ENCODE data around the gene AMOTL1. TPM values are rescaled to one million over a fixed set of nuclear protein-coding genes. Genes with fewer than 3 reads are reported as not detected.

The AMOTL1 gene
- total RNA-seq, 4 donors from 2014 or later = 21.8 to 46.7 (median 32.9) TPM

DNA sequence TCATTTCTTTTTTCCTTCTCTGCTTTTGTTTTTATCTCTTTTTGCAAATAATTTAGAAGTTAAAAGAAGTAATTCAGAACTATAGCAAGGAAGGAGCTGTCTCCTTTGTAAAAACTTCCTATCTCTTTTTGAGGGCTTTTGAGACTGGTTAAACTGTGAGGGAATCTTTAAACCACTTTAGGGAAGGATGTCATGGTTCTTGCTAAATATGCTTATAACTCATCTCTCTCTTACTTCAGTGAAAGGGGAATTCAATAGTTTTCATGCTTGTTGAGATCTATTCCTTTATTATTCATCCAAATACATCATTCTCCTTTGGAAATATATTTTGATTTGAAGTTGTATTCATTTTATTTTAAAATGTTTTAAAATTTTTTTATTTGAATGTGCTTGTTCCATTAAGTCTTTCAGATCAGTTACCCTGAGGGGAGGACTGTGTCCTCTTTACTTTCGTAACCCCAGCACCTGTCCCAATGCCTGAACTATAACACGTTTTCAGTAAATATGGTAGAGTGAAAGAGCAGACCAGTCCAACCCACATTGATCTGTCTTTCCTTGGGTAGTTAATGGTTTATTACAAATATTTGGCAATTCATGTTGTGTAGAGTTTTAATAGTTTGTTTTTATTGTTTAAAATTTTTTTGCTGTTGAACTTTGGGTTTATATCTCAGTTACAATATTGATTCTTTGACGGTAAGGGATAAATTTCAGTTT lies 27.5 kb downstream of the AMOTL1 start:
- TF ChIP-seq, protein P1, sequence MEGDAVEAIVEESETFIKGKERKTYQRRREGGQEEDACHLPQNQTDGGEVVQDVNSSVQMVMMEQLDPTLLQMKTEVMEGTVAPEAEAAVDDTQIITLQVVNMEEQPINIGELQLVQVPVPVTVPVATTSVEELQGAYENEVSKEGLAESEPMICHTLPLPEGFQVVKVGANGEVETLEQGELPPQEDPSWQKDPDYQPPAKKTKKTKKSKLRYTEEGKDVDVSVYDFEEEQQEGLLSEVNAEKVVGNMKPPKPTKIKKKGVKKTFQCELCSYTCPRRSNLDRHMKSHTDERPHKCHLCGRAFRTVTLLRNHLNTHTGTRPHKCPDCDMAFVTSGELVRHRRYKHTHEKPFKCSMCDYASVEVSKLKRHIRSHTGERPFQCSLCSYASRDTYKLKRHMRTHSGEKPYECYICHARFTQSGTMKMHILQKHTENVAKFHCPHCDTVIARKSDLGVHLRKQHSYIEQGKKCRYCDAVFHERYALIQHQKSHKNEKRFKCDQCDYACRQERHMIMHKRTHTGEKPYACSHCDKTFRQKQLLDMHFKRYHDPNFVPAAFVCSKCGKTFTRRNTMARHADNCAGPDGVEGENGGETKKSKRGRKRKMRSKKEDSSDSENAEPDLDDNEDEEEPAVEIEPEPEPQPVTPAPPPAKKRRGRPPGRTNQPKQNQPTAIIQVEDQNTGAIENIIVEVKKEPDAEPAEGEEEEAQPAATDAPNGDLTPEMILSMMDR (IDR thresholded peaks at IDR 0.05; ENCODE audit: low read depth) = no peak

DNA sequence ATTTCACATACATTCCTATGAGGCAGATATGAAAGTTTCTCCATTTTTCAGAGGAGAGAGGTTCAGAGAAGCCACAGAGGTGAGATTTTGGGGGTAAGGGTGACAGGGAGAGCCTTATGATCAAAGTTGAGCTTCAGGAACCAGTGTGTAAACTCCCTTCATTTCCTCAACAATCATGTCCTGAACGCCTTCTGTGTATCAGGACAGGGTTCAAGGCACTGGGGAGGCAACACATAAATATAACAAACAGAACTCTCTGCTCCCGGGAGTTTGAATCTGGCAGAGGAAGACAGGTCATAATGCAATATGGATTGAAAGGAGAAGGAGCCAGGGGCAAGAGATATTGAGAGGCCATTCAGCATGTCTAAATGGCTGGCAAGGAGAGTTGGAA lies 28.0 kb downstream of the AMOTL1 start:
- TF ChIP-seq, protein P1 (IDR thresholded peaks at IDR 0.05; ENCODE audit: low read depth) = no peak

DNA sequence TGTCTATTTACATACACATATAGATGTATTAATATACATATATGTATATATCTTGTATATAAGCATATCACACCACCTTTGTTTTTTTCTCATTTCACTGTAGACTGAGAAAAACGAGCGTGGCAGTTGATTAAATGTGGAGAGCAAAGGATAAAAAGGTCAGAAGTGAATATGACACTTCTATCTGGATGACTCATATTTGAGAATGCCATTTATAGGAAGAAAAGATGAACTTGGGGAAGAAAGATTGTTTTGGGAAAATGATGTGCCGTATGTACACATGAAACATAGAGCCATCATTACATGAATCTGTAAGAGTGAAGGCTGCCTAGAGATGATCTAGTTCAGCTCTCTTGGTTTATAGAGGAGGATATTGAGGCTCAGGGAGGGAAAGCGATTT lies 28.7 kb downstream of the AMOTL1 start:
- TF ChIP-seq, protein P1 (IDR thresholded peaks at IDR 0.05; ENCODE audit: low read depth) = no peak

DNA sequence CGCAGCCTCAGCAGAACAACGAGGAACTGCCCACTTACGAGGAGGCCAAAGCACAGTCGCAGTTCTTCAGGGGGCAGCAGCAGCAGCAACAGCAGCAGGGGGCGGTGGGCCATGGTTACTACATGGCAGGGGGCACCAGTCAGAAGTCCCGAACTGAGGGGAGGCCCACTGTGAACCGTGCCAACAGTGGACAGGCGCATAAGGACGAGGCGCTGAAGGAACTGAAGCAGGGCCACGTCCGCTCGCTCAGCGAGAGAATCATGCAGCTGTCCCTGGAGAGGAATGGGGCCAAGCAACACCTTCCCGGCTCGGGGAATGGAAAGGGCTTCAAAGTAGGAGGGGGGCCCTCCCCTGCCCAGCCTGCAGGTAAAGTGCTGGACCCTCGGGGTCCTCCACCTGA lies 31.6 kb downstream of the AMOTL1 start:
- TF ChIP-seq, protein P1 (IDR thresholded peaks at IDR 0.05; ENCODE audit: low read depth) = no peak

DNA sequence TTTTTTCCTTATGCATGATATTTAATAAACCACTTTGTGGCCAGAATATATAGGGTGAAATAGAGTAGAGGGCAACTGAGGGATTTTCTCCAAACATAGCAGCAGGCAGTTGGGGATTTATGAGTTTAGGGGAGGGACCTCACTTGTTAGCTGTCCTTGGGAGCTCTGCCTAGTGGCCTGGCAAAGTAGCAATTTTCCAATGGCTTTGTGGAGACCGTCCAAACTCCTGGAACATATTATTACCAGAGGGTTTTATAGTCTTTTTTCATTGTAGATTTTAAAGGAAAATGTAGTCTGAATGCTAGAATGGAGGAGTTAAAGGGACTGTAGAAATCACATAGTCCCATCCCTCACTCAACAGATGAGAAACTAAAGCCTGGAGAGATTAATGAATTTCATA lies 32.3 kb downstream of the AMOTL1 start:
- TF ChIP-seq, protein P1 (IDR thresholded peaks at IDR 0.05; ENCODE audit: low read depth) = no peak

DNA sequence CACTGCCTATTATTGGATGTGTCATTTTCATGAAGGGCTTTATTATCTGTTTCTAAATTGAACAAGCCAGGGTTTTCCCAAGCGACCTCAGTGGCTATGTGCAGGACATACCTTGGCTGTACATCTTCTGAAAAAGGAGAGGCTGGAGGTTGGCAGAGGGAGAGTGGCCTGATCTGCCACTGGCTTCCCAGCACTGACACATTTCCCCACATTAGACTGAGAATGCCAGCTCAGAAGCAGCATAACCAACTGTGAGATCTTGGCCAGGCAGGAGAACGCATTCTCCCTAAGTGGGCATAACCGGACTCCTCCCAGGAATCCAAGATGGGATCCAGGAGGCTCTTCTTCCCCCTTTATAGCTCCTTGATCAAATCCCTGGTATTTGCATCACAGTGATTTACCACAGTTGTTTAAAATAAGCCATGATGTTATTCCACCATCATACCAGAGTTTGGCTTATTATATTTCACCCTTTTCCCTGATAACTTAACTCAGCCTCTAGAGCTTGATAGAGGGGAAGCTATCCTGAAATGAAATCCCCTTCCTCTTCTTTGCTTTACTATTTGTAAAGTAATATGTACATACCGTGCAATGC lies 33.8 kb downstream of the AMOTL1 start:
- TF ChIP-seq, protein P1 (IDR thresholded peaks at IDR 0.05; ENCODE audit: low read depth) = no peak

DNA sequence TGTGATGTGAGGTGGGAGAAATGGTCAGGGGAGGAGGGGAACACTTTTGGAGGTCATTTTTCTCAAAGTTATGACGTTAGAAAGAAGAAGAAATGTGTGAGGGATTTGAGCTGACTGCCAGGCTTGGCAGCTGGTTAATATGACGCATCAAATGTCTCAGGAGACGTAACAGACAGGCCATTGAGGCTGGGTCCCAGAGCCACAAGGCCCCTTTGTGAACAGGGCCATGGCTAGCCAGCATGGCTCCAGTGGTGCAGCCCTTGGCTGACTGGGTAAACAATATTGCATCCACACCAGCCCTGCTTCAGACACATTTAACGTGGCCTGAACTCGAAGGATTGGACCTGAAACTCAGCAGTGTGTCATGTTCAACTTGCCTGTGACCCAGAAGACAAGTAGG lies 34.3 kb downstream of the AMOTL1 start:
- TF ChIP-seq, protein P1 (IDR thresholded peaks at IDR 0.05; ENCODE audit: low read depth) = no peak

All from subcutaneous adipose tissue (tissue), 4 donors.